Liver (tissue), 9 donors: Measurements from ENCODE around the gene TSEN2. TPM values are rescaled to one million over a fixed set of nuclear protein-coding genes. Genes with fewer than 3 reads are reported as not detected.

Experiments used
- DNase-seq: peaks from one replicate; pipeline ENCODE4 v3.0.0-alpha.2; 2017; ENCODE audit warnings: low spot score
- H3K27ac ChIP-seq, 2 donors: one replicate each; pipeline ENCODE4 v1.7.0; 2013; ENCODE audit warnings: inconsistent platforms in 2 of 2, low read length in 2 of 2, control low read depth in 1 of 2, low read depth in 1 of 2, mild to moderate bottlenecking in 1 of 2
- H3K27me3 ChIP-seq, 4 donors: one replicate each; pipeline versions ENCODE4 v1.6.1 to v1.7.0; 2013; ENCODE audit warnings: low read length in 3 of 4, inconsistent platforms in 1 of 4, mild to moderate bottlenecking in 1 of 4, moderate library complexity in 1 of 4; ENCODE audit not compliant: control insufficient read depth in 4 of 4, insufficient read depth in 4 of 4
- H3K36me3 ChIP-seq, 4 donors: one replicate each; pipeline versions ENCODE4 v1.6.1 to v1.7.0; 2013; ENCODE audit warnings: low read length in 3 of 4, mild to moderate bottlenecking in 3 of 4, low read depth in 1 of 4, moderate library complexity in 1 of 4; ENCODE audit not compliant: control insufficient read depth in 4 of 4, insufficient read depth in 3 of 4
- H3K4me1 ChIP-seq, 4 donors: one replicate each; pipeline versions ENCODE4 v1.6.1 to v1.7.0; 2013; ENCODE audit warnings: low read length in 3 of 4, mild to moderate bottlenecking in 3 of 4, moderate library complexity in 1 of 4; ENCODE audit not compliant: control insufficient read depth in 4 of 4, insufficient read depth in 4 of 4
- H3K4me3 ChIP-seq, 3 donors: one replicate each; pipeline versions ENCODE4 v1.6.1 to v1.7.0; 2013; ENCODE audit warnings: low read length in 3 of 3, control low read depth in 1 of 3, low read depth in 1 of 3, mild to moderate bottlenecking in 1 of 3
- H3K9ac ChIP-seq, 2 donors: one replicate each; pipeline ENCODE4 v1.7.0; 2013; ENCODE audit warnings: low read length in 2 of 2, mild to moderate bottlenecking in 2 of 2, moderate library complexity in 2 of 2, control low read depth in 1 of 2, low read depth in 1 of 2
- H3K9me3 ChIP-seq, 4 donors: one replicate each; pipeline versions ENCODE4 v1.6.1 to v1.7.0; 2013; ENCODE audit warnings: low read length in 3 of 4; ENCODE audit not compliant: control insufficient read depth in 4 of 4
- ATF3 ChIP-seq: IDR thresholded peaks from 2 replicates; pipeline ENCODE4 v1.6.1; 2016; ENCODE audit warnings: antibody characterized with exemption
- CTCF ChIP-seq: fragments of 150-350 bp; IDR thresholded peaks from 2 replicates; pipeline ENCODE4 v1.5.1; 2017; ENCODE audit warnings: improper control_type of control experiment, low read depth, low read length; ENCODE audit not compliant: missing input control
- EGR1 ChIP-seq, 2 donors: IDR thresholded peaks; 2 replicates each; pipeline ENCODE4 v1.6.1; 2016 to 2018; ENCODE audit warnings: antibody characterized with exemption in 2 of 2, low read depth in 2 of 2
- FOXA1 ChIP-seq: IDR thresholded peaks from 2 replicates; pipeline ENCODE4 v1.6.1; 2016; ENCODE audit warnings: antibody characterized with exemption
- FOXA2 ChIP-seq: IDR thresholded peaks from 2 replicates; pipeline ENCODE4 v1.6.1; 2016; ENCODE audit warnings: antibody characterized with exemption
- GABPA ChIP-seq, 2 donors: IDR thresholded peaks in 1 of 2; conservative IDR thresholded peaks in 1 of 2; 2 replicates each; pipeline ENCODE4 v1.6.1; 2016; ENCODE audit warnings: antibody characterized with exemption in 2 of 2, mild to moderate bottlenecking in 1 of 2, moderate library complexity in 1 of 2
- HNF4A ChIP-seq, 2 donors: conservative IDR thresholded peaks; 2 replicates each; pipeline ENCODE4 v1.6.1; 2016; ENCODE audit warnings: antibody characterized with exemption in 2 of 2, mild to moderate bottlenecking in 2 of 2
- MAX ChIP-seq: IDR thresholded peaks from 2 replicates; pipeline ENCODE4 v1.6.1; 2016; ENCODE audit warnings: antibody characterized with exemption
- NR2F2 ChIP-seq: IDR thresholded peaks from 2 replicates; pipeline ENCODE4 v1.6.1; 2016; ENCODE audit warnings: antibody characterized with exemption
- RAD21 ChIP-seq, 2 donors: IDR thresholded peaks; 2 replicates each; pipeline ENCODE4 v1.6.1; 2016; ENCODE audit warnings: antibody characterized with exemption in 2 of 2, mild to moderate bottlenecking in 2 of 2
- REST ChIP-seq: IDR thresholded peaks from 2 replicates; pipeline ENCODE4 v1.6.1; 2016; ENCODE audit warnings: antibody characterized with exemption, mild to moderate bottlenecking
- SP1 ChIP-seq: IDR thresholded peaks from 2 replicates; pipeline ENCODE4 v1.6.1; 2018; ENCODE audit warnings: antibody characterized with exemption, mild to moderate bottlenecking
- TAF1 ChIP-seq: conservative IDR thresholded peaks from 2 replicates; pipeline ENCODE4 v1.6.1; 2016; ENCODE audit warnings: antibody characterized with exemption, mild to moderate bottlenecking
- WGBS: extraction: QIAGEN DNeasy Blood & Tissue Kit; methylation state at CpG from one replicate; pipeline ENCODE4 v1.1.7; 2013; 5-methylcytosine and 5-hydroxymethylcytosine counted together
- polyA plus RNA-seq, 2 donors: library from polyadenylated mRNA; stranded (reverse) in 1 of 2; unstranded in 1 of 2; fragments of 200-250 nt in 1 of 2; fragments of >200 nt in 1 of 2; fragmentation: Nextera tagmentation in 1 of 2; extraction: Ambion mirVana in 1 of 2; gene quantifications; one replicate each; pipeline versions ENCODE4 v1.2.1 to v1.2.3, GENCODE V29; 2013 to 2015
- total RNA-seq, 2 donors: library from RNA; depleted of rRNA; stranded (reverse); fragments of >200 nt; gene quantifications; one replicate each; pipeline ENCODE4 v1.2.3, GENCODE V29; 2014
- donor health status: healthy.
- donor health status: healthy.
- donor health status: healthy.
- donor health status: healthy.
- donor health status: healthy.

TSEN2 gene
- total and polyA plus RNA-seq, 4 donors = 4.1 to 14.1 (median 6.9) TPM

- no peak overlapping the region for H3K27ac ChIP-seq
- H3K4me3 ChIP-seq = no peak overlapping the region
- H3K27me3 ChIP-seq = no peaks in the 10 kb centered on the region
- WGBS = 95% methylated on average over 12 of the region's 12 CpGs
- no peak overlapping the region for H3K9ac ChIP-seq
- no peaks in the 10 kb centered on the region for H3K9me3 ChIP-seq
- TF ChIP-seq REST = no peak
- TF ChIP-seq RAD21 (IDR thresholded peaks at IDR 0.05) = no peak
- no peak for TF ChIP-seq ATF3
- H3K36me3 ChIP-seq = no peaks in the 10 kb centered on the region
- no peaks in the 10 kb centered on the region for H3K4me1 ChIP-seq
- DNase-seq = no peak
Observed at GRCh38 chr3:12452361-12453330, 31.6 kb upstream of the TSEN2 start.

- Histone ChIP-seq H3K9me3 (no peaks in the 10 kb centered on the region), H3K4me3 (no peak overlapping the region), H3K4me1 (no peaks in the 10 kb centered on the region), H3K27me3 (no peaks in the 10 kb centered on the region), H3K27ac (no peak overlapping the region), H3K36me3 (no peaks in the 10 kb centered on the region), H3K9ac (no peak overlapping the region)
- no peak for TF ChIP-seq FOXA2
- TF ChIP-seq TAF1 = no peak
- no peak for TF ChIP-seq HNF4A (conservative IDR thresholded peaks at IDR 0.05)
- no peak for TF ChIP-seq NR2F2
- TF ChIP-seq GABPA (IDR thresholded peaks at IDR 0.05 in 1 of 2, conservative IDR thresholded peaks at IDR 0.05 in 1 of 2) = no peak
- no peak for TF ChIP-seq EGR1 (IDR thresholded peaks at IDR 0.05; ENCODE audit: low read depth in 2 of 2)
- TF ChIP-seq CTCF = no peak
- no peak for TF ChIP-seq MAX
- no peak for TF ChIP-seq FOXA1
- TF ChIP-seq SP1 = no peak
- DNase-seq = no peak
- 85% methylated on average over 6 of the region's 6 CpGs for WGBS
Observed at GRCh38 chr3:12454076-12454815, 30.0 kb upstream of the TSEN2 start.
